ENCODE measurements around the gene RHBDF2.

GRCh38 chr17:76547642-76548202 is 46.5 kb upstream of the RHBDF2 start:
- no peak for TF ChIP-seq CTCF (optimal IDR thresholded peaks at IDR 0.05 in 1 of 3, IDR thresholded peaks at IDR 0.05 in 1 of 3, conservative IDR thresholded peaks at IDR 0.05 in 1 of 3; ENCODE audit: extremely low read depth in 1 of 3, insufficient read depth in 2 of 3, low read length in 3 of 3)
- TF ChIP-seq EZH2 (IDR thresholded peaks at IDR 0.05; ENCODE audit: low read length) = no peak

Data from keratinocyte (primary cell).